Activated effector memory CD4-positive, alpha-beta T cell treated with anti-CD3 and anti-CD28 coated beads, Interleukin-2, amount 50 U/mL, for 16 hours (primary cell): ENCODE measurements around the gene EMC6.

Experiments used
- DNase-seq: peaks from one replicate; pipeline ENCODE4 v3.0.0-alpha.2; 2020

Gene EMC6

GRCh38 chr17:3656755-3657587, 11.6 kb upstream of the EMC6 start:
- DNase-seq, result no peak

- no peak for DNase-seq
Observed at GRCh38 chr17:3657588-3657869, 11.1 kb upstream of the EMC6 start.

DNA sequence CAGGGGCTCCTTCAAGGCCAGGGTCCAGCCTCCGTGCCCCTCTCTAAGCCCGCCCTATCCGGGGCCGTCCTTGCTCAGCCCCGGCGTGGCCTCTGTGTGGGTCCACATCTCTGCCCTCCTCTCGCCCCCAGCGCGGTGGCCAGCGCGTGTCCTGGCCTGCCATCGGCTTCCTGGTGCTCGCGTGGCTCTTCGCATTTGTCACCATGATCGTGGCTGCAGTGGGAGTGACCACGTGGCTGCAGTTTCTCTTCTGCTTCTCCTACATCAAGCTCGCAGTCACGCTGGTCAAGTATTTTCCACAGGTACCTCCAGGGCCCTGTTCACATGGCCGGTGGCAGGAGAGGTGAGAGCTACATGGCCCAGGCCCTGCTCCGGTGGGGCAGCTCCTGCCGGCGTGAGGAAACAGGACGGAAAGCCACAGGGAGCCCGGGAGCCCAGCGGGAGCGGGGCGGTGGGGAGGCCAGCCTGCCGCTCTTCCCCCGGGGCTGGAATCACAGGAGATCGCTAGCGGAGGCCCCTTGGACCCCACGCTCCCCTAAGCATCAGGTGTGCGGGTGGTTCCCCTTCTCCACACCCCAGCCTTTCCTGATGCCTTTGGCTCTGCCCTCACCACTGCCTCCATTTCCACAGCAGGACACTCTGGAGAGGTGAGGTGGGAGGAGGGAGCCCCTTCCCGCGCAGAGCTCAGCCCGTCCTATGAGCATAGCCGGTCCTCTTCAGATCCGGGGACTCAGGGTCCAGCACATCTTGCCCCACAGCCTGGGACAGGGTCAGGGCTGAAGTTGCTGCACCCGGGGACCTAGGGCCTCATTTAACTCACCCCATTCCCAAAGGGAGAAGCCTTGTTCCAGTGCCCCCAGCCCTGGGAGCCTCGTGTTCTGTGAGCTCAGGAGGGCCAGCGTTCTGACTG, 10.5 kb upstream of the EMC6 start:
- no peak for DNase-seq

- no peak for DNase-seq
Observed at GRCh38 chr17:3658784-3659449, 9.7 kb upstream of the EMC6 start.

GRCh38 chr17:3659541-3660111, 9.0 kb upstream of the EMC6 start:
- DNase-seq, result no peak

DNA sequence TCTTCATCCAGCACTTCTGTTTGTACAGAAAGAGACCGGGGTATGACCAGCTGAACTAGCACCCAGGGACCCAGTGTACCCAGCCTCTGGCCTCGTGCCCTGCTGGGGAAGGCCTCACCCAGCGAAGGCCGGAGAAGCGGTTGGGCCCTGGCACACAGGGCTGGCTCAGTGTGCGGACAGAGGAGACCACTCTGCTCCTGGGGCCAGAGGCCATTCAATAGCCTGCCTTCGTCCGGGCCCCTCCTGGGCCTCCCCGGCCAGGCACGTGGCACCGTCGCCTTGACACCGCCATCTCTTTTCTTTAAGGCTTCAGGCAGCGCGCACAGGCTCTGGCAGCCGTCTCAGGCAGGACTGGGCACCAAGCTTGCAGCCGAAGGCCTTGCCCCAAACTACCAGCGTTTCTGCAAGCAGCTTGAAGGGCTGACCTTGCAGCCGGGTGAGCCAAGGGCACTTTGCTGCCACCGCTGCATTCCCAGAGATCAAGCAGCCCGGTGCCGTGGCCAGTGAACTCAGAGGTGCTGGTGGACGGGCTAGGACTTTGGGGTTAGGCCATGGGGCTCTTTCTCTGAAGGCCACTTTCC, 8.2 kb upstream of the EMC6 start:
- DNase-seq, result no peak

- DNase-seq, result no peak
Observed at GRCh38 chr17:3663102-3664011, 5.3 kb upstream of the EMC6 start.

DNA sequence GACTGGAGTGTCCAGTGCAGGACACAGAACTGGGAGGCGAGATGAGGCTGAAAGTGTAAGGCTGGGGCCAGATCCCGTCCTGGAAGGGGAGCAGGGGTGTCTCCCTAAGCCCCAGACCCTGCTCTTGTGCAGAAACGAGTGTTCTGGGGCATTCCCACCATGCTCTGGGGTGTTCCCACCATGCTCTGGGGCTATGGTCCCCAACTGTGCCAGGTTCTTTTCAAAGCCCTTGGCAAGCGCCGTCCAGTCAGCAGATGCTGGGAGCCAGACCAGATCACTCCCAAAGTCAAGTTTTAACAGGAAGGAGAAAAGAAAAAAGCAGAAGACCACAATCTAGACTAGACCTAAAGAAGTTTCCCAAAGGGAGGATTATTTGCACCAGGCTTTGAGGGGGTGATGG, 2.8 kb upstream of the EMC6 start:
- DNase-seq, result no peak

DNA sequence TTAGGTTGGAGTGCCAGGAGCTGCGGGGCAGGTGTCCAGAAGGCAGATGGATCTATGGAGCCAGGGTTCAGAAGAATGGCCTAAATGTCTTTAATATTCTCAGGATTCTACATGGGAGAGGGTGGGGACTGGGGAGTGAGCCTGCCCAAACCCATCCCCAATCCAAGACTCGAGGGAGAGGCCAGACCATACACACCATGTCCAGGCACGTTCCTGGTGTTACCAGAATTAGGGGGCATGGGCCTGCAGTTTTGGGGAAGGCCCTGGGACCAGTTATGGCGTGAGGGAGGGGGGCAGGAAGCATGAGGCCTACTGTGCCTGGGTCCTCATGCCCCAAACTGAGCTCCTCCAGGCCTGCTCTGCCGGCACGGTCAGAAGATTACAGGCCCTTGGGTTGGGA, 2.1 kb upstream of the EMC6 start:
- no peak for DNase-seq

DNA sequence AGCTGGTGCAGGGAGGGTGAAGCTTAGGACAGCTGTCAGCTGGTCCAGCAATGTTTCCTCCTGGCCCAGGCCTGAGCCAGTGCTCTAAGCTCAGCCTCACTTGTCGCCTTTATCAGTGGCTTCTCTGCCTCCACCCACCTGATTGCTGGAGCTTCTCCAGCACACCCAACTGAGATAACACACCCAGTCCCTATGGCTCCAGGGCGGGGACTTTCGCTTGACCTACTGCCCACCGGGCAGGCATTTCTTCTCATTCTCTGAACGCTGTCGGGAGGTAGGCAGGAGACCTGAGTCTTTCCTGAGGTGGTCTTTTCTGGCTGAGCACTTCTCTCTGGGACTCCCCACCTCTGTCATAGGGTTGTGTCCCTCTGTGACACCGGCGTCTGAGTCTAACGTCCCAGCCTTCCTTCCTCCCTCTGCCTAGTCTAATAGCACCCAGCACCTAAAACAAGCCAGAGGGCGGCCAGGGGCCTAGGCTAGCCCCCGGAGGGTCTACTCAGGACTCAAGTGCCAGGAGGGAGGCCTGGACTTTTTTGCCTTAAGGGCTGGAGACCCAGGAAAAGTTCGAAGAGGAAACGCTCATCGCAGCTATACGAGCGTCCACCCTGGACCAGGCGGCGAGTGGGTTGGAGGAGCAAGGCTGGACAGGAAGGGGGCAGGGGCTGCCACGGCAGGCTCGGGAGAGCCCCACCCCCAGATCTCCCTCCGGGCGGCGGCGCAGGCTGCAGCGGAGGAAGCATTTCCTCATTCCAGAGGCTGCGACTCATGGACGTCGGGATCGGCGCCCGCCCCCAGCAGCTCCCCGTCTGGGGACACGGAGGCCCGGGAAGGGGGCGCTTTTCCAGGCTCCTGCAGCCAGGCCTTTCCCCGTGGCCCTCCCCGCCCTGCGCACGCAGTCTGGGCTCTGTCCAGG, 990 bp upstream of the EMC6 start:
- DNase-seq, result no peak

- no peak for DNase-seq
Observed at GRCh38 chr17:3669085-3669347, 404 bp downstream of the EMC6 start.

DNA sequence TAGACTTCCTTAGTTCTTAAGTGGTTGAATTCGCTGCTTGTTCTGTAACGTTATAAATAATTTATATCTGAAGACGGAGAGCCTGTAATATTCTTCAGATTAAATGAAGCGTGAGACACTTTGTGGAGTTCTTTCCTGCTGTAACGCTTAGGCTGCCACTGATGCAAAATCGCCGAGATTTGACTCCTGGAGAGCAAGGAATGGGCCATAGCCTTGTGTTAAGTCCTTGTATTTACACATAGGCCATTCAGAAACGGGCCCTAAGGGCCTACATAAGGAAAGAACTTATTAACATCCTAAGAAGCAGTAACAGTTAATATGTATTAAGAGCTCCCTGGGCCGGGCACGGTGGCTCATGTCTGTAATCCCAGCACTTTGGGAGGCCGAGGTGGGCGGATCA, 936 bp downstream of the EMC6 start:
- DNase-seq, result no peak

GRCh38 chr17:3672571-3672970, 4.0 kb downstream of the EMC6 start:
- DNase-seq, result no peak

DNA sequence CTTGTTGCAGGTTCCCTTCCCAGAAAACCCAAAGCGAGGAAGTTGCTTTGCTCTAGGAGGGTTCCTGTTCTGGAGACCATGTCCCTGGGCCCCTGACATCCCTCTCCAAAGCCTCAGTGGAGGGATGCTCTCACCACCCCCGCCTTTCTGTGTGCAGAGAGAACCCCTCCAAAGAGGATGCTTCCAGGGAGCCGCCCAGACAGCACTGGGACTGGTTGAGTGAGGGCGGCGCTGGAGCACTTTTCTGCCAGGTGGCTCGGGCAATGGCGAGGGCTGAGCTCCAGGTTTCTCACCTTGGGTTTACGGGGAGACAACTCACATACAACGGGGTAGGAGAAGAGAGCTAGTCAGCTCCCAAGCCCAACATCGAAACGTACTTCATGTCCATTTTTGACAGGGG, 7.3 kb downstream of the EMC6 start:
- DNase-seq, result no peak

- DNase-seq, result no peak
Observed at GRCh38 chr17:3678095-3678820, 9.6 kb downstream of the EMC6 start.

GRCh38 chr17:3678821-3679530, 10.4 kb downstream of the EMC6 start:
- no peak for DNase-seq

DNA sequence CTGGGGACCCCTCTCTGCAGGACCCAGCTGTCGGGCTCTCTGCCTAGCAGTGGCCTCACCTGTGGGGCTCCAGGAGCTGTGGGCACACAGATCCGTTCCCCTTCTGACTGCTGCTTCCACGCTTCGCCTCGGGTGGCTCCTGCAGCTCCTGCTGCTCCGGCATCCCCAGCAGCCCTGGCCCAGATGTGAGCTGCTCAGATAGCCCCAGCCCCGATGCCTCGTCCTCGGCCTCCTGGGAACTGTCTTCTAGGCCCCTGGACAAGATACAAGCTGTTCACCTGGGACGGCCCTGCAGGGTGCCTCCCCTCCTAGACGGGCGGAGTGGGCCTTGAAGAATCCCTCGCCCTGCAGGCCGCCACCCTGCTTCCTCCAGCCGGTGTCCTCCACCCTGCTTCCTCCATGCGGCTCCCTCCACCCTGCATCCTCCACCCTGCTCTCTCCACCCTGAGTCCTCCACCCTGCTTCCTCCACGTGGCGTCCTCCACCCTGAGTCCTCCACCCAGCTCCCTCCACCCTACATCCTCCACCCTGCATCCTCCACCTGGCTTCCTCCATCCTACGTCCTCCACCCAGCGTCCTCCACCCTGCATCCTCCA, 11.0 kb downstream of the EMC6 start:
- DNase-seq, result no peak

- no peak for DNase-seq
Observed at GRCh38 chr17:3681057-3681456, 12.4 kb downstream of the EMC6 start.

DNA sequence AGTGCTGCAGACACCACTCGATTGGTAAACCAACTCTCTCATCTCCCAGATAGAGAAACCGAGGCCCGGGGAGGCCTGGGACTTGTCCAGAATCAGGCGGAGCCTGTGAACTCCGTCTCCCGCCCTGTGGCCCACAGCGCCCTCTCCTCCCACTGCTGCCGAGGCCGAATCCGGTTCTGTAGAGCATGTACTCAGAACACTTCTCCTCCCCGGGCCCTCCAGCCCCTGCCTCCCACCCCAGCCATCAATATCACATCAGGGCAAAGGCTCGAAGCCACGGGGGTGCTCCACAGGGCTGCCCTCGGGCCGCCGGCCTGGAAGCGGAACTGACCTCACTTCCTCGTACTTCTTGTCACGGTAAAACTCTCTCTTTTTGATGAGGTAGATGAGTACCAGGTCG, 13.0 kb downstream of the EMC6 start:
- DNase-seq, result no peak
